Amniotic epithelial cell (primary cell): ENCODE results near the gene ZNF620.
"Not testable (repeated sequence)": the region's sequence is repeated elsewhere in the genome, so short reads cannot be mapped to it uniquely, and the experiment has no call there.

Experiments used
- DNase-seq: peaks from one replicate; pipeline ENCODE4 v3.0.0-alpha.2; 2010; ENCODE audit warnings: low read depth

The ZNF620 gene

GRCh38 chr3:40505599-40506462 is at the start of gene ZNF620:
ZNF620 (plus strand) TSS chr3:40506039; CDS start chr3:40506353, 314 bp downstream.
- DNase-seq = peak; percentile 41

GRCh38 chr3:40456279-40456939 is 49.4 kb upstream of the ZNF620 start:
- DNase-seq = no peak

GRCh38 chr3:40456940-40457823 is 48.7 kb upstream of the ZNF620 start, which contains the start of gene RPL14:
RPL14 (plus strand) TSS chr3:40457339; CDS start chr3:40457472, 133 bp downstream.
- peak; percentile 94 for DNase-seq

- DNase-seq = no peak
Measured at GRCh38 chr3:40458473-40458872, 47.4 kb upstream of the ZNF620 start.

- DNase-seq = not testable (repeated sequence)
Measured at GRCh38 chr3:40460481-40460880, 45.4 kb upstream of the ZNF620 start.

- no peak for DNase-seq
Measured at GRCh38 chr3:40461161-40461560, 44.7 kb upstream of the ZNF620 start.

- DNase-seq = not testable (repeated sequence)
Measured at GRCh38 chr3:40462838-40463237, 43.0 kb upstream of the ZNF620 start.

GRCh38 chr3:40463579-40463978 is 42.3 kb upstream of the ZNF620 start:
- no peak for DNase-seq

- no peak for DNase-seq
Measured at GRCh38 chr3:40464339-40465110, 41.3 kb upstream of the ZNF620 start.

GRCh38 chr3:40465111-40465407 is 40.8 kb upstream of the ZNF620 start:
- DNase-seq = no peak

- DNase-seq = no peak
Measured at GRCh38 chr3:40465456-40465855, 40.4 kb upstream of the ZNF620 start.

GRCh38 chr3:40468018-40468417 is 37.8 kb upstream of the ZNF620 start:
- no peak for DNase-seq

GRCh38 chr3:40470701-40471100 is 35.1 kb upstream of the ZNF620 start:
- DNase-seq = no peak

GRCh38 chr3:40476478-40477470 is 29.1 kb upstream of the ZNF620 start, which contains the start of gene ZNF619:
ZNF619 (plus strand) TSS chr3:40477122; CDS start chr3:40477980, 858 bp downstream.
- DNase-seq = peak; percentile 74

- no peak for DNase-seq
Measured at GRCh38 chr3:40477666-40478065, 28.2 kb upstream of the ZNF620 start.

GRCh38 chr3:40487172-40487571 is 18.7 kb upstream of the ZNF620 start:
- no peak for DNase-seq

GRCh38 chr3:40490916-40491315 is 14.9 kb upstream of the ZNF620 start:
- DNase-seq = peak; percentile 84

- no peak for DNase-seq
Measured at GRCh38 chr3:40494698-40495097, 11.1 kb upstream of the ZNF620 start.

GRCh38 chr3:40497288-40497687 is 8.6 kb upstream of the ZNF620 start:
- peak; percentile 43 for DNase-seq

- no peak for DNase-seq
Measured at GRCh38 chr3:40499952-40500351, 5.9 kb upstream of the ZNF620 start.
